ENCODE measurements around the gene DVL2. TPM values are rescaled to one million over a fixed set of nuclear protein-coding genes. Genes with fewer than 3 reads are reported as not detected.

DVL2 gene
- total and polyA plus RNA-seq, 2 of the 13 experiments (the other 11 are each of a cell fraction or from before 2014, with no cell fraction given): 5.7 to 38.2 TPM

- Histone ChIP-seq H3K4me3 (replicated peaks in 1 of 3; ENCODE audit: insufficient read depth in 1 of 3, low read depth in 2 of 3, low read length in 3 of 3) (no peak overlapping the region), H3K9me3 (ENCODE audit: low read length) (no peaks in the 10 kb centered on the region), H3K4me2 (ENCODE audit: low read depth, low read length) (no peak overlapping the region), H3K79me2 (ENCODE audit: insufficient read depth, low read length) (no peaks in the 10 kb centered on the region), H4K20me1 (ENCODE audit: insufficient read depth, low read length) (no peaks in the 10 kb centered on the region), H3K9ac (ENCODE audit: insufficient read depth, low read depth, low read length) (no peak overlapping the region), H3K4me1 (ENCODE audit: insufficient read depth, low read length) (peaks cover 59% of the 10 kb centered on the region), H2AFZ (ENCODE audit: low read length) (no peak overlapping the region), H3K36me3 (replicated peaks in 1 of 2; ENCODE audit: control insufficient read depth in 1 of 2, insufficient read depth in 2 of 2, low read length in 2 of 2) (no peaks in the 10 kb centered on the region), H3K27me3 (ENCODE audit: control insufficient read depth in 1 of 2, insufficient read depth in 2 of 2, low read length in 2 of 2) (no peaks in the 10 kb centered on the region), H3K27ac (ENCODE audit: extremely low read length, insufficient read depth, low read length) (peak overlapping the region; percentile 64)
- ChIA-PET CTCF (ENCODE audit: low intra/inter-chr PET ratio, low total read pairs) (no interaction called here), POLR2A (interaction anchor here (0.8 to 3.2 kb wide), 6 partner anchors 10 to 140 kb away, joined by 3 to 26 read pairs (median 10); partner anchors contain the start of genes CTDNEP1, DVL2, ELP5 and GABARAP)
- BruUV-seq (replicated peaks): no TSS peak
- FAIRE-seq: no peak
- TF ChIP-seq FOXC1 (CRISPR knock-in tag; IDR thresholded peaks at IDR 0.05; ENCODE audit: borderline replicate concordance) (0 out of 2 replicates have a peak, but pooled peaks have one; percentile 1), ZNF766 (CRISPR knock-in tag; IDR thresholded peaks at IDR 0.05; ENCODE audit: borderline replicate concordance) (no peak), PHF20 (CRISPR knock-in tag; IDR thresholded peaks at IDR 0.05) (no peak)
- 85% methylated on average over 4 of the region's 4 CpGs for WGBS (ENCODE audit: low lambda C conversion rate)
- DNase-seq (ENCODE audit: low spot score): no peak
- in situ Hi-C loops (cut with HindIII; ENCODE audit: extremely low pct_ligation_motif_present, low pct_unique_long_range_greater_than_20kb) (no loop called here), intact Hi-C loops (cut with micrococcal nuclease; ENCODE audit: unreplicated experiment) (no loop called here)
- ATAC-seq: no peak
Measured at GRCh38 chr17:7263801-7264078, 29.4 kb upstream of the DVL2 start.

DNA sequence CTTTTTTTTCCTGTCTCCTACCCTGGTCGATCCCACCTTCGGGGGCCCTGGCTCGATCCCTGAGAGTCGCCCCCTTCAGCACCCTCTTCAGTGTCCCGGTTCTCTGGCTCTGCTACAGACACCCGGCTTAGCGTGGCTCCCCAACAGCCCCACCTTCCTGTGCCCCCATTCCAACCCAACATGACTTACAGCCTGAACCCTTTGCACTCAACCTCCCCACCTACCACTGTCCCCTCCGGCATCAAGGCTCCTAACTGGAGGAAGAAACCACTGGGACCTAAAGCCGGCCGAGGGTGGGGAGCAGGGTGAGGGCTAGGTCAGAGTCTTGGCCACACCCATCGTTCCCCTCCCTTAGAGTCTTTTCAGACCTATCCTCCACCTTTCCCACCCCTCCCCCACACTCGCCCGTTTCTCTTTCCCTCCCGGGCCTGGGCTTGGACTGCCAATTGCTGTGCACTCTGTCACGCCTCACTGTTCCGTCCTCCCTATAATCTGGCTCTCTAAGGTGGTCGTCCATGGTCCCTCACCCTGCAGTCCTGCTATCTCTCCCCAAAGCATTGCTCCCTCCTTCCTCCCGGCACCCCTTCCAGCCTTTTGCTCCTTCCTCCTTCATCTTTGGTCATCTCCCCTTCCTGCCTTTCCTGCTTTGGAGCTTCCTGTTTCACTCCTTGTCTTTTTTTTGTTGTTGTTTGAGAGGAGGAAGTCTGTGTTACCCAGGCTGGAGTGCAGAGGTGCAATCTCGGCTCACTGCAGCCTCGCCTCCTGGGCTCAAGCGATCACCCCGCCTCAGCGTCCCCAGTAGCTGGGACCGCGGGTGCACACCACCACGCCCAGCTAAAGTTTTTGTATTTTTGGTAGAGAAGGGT lies 28.9 kb upstream of the DVL2 start:
- Histone ChIP-seq H3K4me2 (ENCODE audit: low read depth, low read length) (no peak overlapping the region), H3K9me3 (ENCODE audit: low read length) (no peaks in the 10 kb centered on the region), H4K20me1 (ENCODE audit: insufficient read depth, low read length) (no peaks in the 10 kb centered on the region), H3K4me1 (ENCODE audit: insufficient read depth, low read length) (peaks cover 63% of the 10 kb centered on the region), H3K27ac (ENCODE audit: extremely low read length, insufficient read depth, low read length) (no peak overlapping the region), H3K9ac (ENCODE audit: insufficient read depth, low read depth, low read length) (no peak overlapping the region), H3K36me3 (replicated peaks in 1 of 2; ENCODE audit: control insufficient read depth in 1 of 2, insufficient read depth in 2 of 2, low read length in 2 of 2) (no peaks in the 10 kb centered on the region), H3K79me2 (ENCODE audit: insufficient read depth, low read length) (no peaks in the 10 kb centered on the region), H2AFZ (ENCODE audit: low read length) (no peak overlapping the region), H3K27me3 (ENCODE audit: control insufficient read depth in 1 of 2, insufficient read depth in 2 of 2, low read length in 2 of 2) (no peaks in the 10 kb centered on the region), H3K4me3 (replicated peaks in 1 of 3; ENCODE audit: insufficient read depth in 1 of 3, low read depth in 2 of 3, low read length in 3 of 3) (no peak overlapping the region)
- ATAC-seq: no peak
- FAIRE-seq: no peak
- BruUV-seq (replicated peaks): no TSS peak
- WGBS (ENCODE audit: low lambda C conversion rate): 87% methylated on average over 26 of the region's 26 CpGs
- ChIA-PET CTCF (ENCODE audit: low intra/inter-chr PET ratio, low total read pairs) (no interaction called here), POLR2A (interaction anchor here (0.8 to 3.2 kb wide), 4 partner anchors 9 to 29 kb away, joined by 3 to 18 read pairs (median 10); partner anchors contain the start of genes CTDNEP1, DVL2, ELP5 and SLC2A4)
- DNase-seq (ENCODE audit: low spot score): no peak
- in situ Hi-C loops (cut with HindIII; ENCODE audit: extremely low pct_ligation_motif_present, low pct_unique_long_range_greater_than_20kb) (no loop called here), intact Hi-C loops (cut with micrococcal nuclease; ENCODE audit: unreplicated experiment) (no loop called here)
- TF ChIP-seq ZNF687 (CRISPR knock-in tag; IDR thresholded peaks at IDR 0.05) (0 out of 2 replicates have a peak, but pooled peaks have one; percentile 4), ZNF768 (CRISPR knock-in tag; IDR thresholded peaks at IDR 0.05) (peak; percentile 35; the same call in 1 of the 2 replicates), ZBTB38 (CRISPR knock-in tag; IDR thresholded peaks at IDR 0.05) (peak; percentile 30; the same call in 1 of the 2 replicates), ZNF468 (CRISPR knock-in tag; IDR thresholded peaks at IDR 0.05) (no peak), SAP130 (CRISPR knock-in tag; IDR thresholded peaks at IDR 0.05; ENCODE audit: low read depth) (no peak), ZNF337 (CRISPR knock-in tag; IDR thresholded peaks at IDR 0.05; ENCODE audit: borderline replicate concordance, low read depth) (no peak)

All from HepG2 (cell line).